Mucosa of gallbladder (tissue), 1 donor: ENCODE data around the gene VWF. TPM values are rescaled to one million over a fixed set of nuclear protein-coding genes. Genes with fewer than 3 reads are reported as not detected.
A peak's percentile ranks its signal among the peaks of the same experiment; 100 is the strongest.

Experiments
- DNase-seq: peaks from one replicate; pipeline ENCODE4 v3.0.0-alpha.2; 2020; ENCODE audit warnings: low spot score
- total RNA-seq: library from RNA; stranded (reverse); gene quantifications from one replicate; pipeline ENCODE4 v1.2.1, GENCODE V29; 2021
- donor health status: DM: no; HTN: no; CAD: no.

Gene VWF
- total RNA-seq, 1 donor from 2014 or later, result 97.3 TPM

DNA sequence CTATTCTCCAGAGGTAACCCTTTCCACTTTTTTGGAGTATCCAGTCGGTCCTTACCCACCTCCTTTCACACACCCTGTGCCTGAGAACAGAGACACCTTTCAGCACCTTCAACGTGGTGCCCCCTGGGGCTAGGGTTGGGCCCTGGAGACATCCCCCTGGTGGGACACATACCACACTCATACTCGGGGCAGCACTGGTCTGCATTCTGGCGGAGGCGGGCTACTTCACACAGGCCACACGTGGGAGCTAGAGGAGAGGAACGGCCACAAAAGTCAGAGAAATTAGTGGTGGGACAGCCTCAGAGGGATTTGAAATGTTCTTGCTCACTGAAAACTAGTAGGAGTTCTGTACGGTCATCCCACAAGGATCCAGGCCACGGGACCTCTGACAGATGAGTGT is 139.6 kb downstream of the VWF start:
- DNase-seq, result no peak

DNA sequence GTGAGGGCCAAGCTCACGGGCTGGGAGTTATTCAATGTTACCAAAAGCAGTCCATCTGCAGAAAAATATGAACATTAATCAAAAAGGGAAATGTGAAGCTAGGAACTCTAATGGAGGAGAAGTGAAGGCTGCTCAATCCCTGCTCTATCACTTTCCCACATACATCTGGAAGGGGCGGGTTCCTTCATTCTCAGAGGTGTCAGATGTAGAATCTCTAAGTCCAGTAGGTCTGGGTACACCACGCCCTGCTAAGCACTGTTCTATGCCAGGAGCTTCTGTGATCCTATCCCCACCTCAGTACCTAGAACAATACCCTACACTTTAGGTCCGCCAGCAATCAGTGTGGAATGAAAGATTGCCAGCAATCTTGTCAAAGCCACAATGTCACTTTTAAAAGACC is 142.4 kb downstream of the VWF start:
- DNase-seq, result no peak

DNA sequence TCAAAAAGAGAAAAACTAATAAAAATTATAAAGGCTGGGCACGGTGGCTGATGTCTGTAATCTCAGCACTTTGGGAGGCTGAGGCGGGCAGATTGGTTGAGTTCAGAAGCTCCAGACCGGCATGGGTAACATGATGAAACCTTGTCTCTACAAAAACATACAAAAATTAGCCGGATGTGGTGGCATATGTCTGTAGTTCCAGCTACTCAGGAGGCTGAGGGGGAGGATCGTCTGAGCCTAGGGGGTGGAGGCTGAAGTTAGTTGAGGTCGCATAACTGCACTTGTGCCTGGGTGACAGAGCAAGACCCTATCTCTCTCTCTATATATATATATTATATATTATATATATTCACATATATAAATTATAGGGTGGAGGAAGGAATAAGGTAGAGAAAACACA is 146.9 kb downstream of the VWF start:
- DNase-seq, result no peak

DNA sequence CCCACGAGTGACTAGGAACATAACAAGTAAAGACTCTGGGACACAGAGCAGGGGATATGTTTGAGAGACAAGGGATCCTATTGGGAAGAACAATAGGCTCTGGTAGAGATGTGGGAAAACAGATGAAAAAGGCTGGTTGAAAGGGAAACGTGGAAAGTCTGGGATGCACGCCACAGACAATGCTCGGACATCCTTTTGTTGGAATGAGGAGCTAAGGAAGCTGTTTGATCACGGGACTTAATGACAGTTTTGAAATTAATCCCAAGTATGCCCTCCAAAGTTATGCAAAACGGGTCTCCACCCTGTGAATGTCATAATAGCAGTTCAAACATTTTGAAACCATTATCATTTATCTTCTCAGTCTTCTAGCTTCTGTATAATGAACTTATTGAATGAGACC is 147.8 kb downstream of the VWF start:
- DNase-seq, result no peak

DNA sequence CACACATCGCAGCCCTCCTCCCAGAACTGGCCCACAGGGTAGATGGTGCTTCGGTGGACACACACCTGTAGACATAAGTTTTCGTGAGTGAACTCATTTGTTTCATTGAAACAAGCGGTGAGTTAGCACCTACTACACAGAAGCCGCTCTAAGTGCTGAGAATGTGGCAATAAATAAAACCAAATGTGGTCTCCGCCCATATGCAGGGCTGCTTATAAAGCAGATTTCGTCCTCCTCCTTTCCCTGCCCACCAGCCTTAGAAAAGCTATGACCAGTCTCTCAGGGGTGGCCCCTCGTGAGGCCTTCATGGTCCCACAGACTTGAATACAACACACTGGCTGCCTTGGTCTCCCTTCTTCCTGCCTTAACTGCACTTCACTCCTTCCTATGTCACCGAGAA is 148.3 kb downstream of the VWF start:
- no peak for DNase-seq

DNA sequence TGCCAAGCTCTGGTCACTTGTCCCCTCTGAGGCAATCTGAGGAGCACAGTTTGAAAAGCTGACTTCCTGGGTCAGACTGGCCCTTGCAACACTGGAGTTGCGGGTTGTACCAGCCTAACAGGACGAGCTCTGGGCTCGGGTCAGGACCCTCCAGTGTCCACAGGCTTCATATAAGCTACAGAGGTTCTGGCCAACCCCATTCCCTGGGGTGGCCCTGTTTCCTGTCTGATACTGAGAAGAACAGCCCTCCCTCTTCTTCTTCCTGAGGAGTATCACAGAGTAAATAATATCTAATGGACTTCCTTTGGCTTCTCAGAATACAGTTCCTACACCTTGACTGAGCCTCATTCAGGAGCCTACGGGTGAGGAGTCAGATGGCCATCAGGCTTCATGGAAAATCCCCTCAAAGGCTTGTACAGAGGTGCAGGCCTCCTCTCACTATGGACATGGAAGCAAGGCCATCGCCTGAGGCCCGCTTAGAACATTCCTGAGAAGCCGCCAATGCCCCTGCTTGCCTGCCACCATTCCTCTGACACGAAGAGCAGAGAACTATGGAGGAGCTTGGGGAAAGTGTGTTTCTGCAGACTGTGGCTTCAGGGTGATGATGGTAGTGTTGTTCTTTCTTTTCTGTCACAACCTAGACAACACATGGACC is 150.9 kb downstream of the VWF start:
- DNase-seq, result peak; percentile 7

DNA sequence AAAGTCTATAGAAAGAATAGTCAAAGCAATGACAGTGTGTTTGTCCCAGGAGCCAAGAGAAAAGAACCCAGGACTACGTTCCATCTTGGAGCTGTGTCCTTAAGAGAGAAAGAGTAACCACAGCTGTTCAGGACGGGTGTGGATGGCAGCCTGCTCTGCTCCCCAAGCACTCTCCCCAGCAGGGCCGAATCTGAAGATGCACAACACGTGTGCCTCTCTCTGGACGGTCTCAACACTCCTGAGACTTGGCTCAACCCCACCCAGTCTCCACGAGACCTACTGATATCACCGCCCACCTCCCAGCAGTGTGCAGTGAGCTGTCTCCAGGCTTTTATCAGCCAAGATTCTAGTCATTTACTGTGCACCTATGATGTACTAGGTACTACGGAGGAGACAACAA is 152.1 kb downstream of the VWF start:
- DNase-seq, result no peak

DNA sequence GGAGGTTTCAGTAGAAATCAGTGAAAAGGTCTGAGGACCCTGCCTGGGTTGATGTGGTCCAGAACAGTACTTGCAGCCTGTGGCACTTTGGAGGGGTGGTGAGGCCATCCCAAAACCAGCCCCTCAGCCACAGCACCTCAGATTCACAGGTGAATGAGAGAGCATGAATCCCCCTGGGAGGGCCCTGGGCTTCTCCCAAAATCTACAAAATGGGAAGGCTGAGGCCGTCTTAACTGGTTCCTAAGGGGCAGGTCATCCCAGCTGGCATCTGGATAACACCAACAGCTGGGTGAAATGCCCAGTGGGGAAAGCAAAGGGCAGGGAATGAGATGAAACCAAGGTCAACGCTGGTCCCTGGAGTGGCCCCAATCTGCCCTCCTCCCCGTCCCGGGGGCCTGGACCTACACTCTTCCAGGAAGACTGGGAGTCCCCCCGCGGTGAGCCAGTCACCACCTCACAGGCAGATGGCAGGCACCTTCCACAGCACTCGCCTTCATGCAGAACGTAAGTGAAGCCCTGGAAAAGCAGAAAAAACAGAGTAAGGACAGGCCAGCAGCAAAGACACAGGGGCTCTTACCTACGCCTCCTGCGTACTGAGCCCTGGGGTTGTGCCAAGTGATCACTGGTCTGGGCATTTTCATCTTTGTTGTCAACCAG is 153.1 kb downstream of the VWF start:
- peak; percentile 8 for DNase-seq

DNA sequence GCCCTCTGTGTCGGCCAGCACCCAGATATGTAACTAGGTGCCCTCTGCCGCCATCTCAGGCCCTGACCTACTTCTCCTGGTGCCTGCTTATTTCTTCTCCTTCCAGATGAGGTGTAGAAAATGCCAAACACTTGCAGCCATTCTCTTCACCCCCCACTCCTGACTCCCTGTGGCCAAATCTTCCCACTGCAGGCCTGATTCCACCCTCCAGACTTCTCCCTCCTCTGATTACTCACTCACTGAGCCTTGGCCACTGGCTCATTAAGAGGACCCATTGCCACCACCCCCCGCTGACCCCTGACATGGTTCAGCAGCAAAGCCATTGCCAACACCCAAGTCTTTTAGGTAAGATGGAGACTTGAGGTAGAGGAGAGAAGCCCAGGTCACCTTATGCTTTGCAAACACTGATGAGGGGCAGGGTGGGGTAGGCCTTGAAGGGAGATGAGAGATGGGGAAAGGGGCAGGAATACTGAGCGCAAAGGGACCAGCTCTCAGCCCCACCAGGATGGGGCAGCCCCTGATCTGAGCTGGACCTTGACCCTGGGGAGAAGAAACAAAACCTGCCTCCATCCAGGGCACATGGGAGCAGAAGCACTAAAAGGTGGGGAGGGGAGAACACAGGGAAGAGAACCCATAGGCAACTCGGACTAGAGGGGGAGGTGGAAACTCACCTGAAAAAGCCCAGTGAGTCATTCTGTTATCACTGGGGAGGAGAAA is 154.3 kb downstream of the VWF start:
- DNase-seq, result no peak

DNA sequence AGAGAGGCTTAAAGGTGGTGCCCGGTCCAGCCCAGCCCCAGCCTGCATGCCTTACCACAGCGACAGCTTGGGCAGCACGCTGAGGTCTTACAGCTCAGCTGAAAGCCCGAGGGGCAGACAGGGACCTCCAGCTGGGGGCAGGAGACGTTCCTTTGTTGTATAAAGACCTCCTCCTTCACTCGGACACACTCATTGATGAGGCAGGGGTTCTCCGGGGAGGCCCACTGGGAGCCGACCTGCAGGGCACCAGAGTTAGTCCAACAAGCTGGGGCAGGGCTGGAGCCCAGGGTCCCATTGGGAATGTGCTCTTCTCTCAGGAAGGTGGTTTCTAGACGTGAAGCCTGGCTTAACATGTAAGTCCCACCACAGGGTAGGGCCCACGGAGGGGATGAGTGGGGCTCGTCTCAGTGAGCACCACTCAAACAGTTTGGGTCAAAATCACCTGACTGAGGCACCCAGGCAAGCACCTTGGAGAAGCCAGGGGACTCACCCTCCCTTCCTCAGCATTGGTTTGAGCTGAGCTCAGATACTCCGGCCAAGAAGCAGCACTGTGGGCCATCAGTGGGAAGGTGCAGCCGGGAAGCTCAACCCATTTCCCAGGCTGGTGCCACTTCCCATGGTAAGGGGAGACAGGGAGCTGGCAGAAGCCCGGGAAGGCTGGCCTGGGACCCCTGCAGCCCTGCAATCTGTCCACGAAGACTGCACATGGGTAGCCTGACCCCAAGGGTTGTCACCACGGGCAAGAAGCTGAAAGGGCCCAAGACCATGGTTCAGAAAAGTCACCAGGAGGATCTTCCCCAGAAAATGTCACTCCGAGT is 155.1 kb downstream of the VWF start:
- DNase-seq, result no peak

DNA sequence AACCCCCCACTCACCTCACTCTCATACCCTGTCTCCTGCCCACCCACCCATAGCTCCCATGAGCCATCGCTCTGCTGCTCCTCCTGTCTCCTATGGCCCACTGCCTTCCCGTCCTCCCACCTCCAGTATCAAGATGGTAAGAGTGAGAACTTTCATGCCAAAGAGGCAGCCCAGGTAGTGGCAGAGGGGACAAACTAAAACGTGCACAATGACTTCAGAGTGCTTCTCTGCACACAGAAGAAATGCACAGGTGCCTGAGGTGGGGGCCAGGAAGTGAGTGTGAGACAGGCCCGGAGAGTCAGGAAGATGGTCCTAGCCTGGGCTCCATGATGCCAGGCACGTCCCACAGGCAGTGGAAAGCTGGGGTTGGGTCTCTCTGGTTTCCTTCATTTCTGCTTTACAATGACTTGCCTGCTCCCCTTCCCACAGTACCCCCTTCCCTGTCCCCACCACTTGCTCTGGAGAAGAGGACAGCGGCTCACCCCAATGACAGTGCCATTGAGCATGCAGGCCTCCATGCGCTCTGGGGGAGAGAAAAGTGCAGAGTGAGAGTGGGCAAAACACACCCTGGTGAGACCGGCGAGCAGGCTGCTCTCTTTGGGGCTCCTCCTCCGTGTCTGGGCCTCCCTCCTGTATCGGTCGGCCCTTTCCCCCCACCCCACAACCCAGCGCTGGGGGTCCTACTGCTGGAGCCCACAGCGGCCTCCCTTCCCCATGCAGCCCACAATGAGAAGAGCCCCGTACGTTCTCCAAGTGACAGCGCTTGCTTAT is 156.6 kb downstream of the VWF start:
- DNase-seq, result no peak

DNA sequence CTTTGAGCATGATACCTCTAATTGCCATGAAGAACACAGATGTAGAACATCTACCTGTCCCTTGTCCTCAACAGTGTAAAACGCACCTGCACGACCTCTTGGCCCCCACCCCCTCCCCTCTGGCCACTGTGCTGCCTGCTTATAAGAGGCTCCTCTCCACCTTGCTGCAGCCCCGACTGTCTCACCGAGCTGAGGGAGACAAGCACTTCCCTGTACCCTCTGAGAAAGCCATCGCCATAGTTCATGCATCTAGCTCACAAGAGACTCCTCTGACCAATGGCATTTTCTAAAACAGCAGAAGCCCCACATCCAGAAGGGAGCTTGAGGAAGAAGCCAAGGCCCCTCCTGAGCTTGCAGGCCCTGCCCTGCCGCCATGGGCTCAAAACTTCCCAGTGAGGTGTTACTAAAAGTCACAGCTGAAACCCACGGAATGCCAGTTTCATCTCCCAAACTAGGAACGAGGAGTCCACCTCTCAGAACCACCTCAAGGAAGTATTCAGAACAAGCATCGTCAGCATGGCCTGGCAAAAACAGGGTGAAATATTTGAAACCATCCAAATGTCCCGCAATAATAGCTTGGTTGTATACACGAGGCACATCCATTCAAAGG is 157.9 kb downstream of the VWF start:
- DNase-seq, result no peak

DNA sequence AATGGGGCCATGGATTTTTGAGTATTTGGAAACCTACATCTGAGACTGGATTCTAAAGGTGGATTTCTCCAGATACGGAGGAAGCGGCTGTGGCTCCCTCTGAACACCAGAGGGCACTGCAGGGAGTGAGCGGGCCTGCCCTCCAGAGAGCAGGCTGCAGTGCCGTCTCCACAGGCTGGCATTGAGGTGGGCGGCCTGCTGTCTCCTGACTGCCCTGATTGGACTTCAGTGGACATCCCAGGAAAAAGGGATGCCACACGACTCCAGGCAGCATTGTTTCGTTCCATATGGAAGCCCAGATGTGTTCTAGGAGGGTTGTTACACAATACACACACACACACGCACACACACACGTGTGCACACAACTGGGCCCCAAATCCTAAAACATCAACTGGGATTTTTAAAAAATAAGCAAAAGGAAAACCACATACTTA is 158.5 kb downstream of the VWF start:
- DNase-seq, result peak; percentile 47

DNA sequence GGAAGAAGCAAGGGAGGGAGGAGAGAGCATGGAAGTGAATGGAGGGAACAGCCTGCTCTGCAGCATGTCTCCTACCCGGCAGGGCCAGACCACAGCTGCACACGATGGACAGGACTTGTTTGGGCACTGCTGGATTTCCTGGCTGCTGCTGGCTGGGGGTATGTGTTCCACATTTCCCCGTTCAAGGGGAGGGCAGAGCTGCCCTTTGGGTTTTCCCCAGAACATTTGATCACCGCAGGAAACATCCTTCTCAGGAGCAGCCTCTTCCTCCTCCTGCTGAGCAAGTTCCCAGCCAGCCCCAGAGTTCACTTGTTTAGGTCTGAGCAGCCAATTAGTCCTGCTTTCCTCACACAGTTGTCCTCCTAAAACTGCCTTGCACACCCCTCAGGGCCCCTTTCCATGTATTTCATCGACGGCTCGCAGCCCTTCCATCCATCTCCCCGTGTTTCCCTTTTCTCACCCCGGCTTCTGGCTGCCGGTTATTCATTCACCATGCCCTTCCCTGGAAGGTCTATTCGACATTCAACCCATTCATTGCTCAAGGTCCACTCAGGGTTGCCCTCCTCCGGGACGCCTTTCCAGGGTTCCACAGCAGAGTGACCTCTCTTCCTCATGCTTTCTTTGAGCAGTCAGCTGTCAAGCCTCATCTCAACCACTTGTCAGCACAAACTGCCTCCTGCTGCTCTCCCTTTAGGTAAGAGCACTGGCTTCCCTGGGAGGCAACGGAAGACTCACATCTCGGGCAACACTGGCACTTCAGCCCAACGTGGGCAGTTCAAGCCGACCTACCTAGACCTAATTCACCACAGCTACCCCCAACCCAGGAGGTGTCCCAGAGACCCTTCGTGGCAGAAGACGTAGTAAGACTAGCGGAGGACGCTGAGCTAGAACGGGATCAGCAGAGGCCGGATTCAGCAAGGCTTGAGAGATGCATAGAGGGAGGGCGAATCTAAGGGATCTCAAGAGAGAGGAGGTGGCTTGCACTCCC is 159.3 kb downstream of the VWF start:
- no peak for DNase-seq

DNA sequence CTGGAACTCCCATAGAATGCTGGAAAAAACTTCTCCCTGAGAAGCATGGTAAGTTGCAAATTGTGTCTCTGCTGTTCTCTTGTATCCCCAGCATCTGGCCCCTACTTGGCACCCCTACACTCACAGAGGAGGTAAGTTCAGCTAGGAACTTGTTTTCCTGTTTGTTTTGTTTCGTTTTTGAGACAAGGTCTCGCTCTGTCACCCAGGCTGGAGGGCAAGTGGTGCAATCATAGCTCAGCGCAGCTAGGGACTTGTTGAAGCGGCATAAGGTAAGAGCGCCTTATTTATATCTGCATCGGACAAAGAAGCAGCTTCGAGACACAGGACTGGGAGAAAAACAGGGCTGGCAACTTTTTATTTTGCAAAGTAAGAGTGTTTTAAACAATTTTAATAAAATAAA is 161.0 kb downstream of the VWF start:
- DNase-seq, result no peak

DNA sequence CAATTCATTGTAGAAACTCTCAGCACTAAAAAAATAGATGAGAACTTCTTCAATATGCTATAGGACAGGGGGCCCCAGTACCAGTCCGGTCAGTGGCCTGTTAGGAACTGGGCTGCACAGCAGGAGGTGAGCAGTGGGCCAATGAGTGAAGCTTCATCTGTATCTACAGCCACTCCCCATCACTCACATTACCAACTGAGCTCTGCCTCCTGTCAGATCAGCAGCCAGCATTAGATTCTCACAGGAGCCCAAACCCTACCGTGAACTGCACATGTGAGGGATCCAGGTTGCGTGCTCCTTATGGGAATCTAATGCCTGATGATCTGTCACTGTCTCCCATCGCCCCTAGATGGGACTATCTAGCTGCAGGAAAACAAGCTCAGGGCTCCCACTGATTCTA is 163.7 kb downstream of the VWF start:
- no peak for DNase-seq

DNA sequence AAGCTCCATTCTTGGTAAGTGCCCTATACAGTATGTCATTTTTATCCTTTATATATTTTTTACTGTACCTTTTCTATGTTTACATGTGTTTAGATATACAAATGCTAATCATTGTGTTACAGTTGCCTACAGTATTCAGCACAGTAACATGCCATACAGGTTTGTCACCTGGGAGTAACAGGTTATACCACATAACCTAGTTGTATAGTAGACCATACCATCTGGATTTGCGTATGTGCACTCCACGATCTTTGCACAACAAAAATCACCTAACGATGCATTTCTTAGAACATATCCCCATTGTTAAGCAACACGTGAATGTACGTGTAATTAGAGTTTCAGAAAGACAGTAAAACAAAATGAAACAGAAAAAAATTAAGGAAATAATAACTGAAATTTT is 167.5 kb downstream of the VWF start:
- DNase-seq, result no peak

DNA sequence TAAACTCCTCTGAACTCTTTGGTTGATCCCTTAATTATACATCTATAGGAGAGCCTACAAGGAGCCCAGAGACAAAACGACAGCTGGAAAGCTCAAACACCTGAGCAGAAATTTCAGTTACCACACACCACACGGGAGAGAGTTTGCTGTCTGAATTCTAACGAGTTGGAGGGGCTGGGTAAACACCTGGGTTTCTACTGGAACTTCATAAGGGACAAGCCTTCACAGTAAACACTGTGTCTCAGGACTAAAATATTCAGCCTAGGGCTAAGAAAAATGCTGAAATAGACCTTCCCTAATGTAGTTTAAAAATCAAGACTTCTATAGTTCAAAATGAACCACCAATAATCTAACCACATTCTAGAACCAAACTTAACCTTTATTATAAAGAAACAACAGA is 169.8 kb downstream of the VWF start:
- DNase-seq, result no peak

DNA sequence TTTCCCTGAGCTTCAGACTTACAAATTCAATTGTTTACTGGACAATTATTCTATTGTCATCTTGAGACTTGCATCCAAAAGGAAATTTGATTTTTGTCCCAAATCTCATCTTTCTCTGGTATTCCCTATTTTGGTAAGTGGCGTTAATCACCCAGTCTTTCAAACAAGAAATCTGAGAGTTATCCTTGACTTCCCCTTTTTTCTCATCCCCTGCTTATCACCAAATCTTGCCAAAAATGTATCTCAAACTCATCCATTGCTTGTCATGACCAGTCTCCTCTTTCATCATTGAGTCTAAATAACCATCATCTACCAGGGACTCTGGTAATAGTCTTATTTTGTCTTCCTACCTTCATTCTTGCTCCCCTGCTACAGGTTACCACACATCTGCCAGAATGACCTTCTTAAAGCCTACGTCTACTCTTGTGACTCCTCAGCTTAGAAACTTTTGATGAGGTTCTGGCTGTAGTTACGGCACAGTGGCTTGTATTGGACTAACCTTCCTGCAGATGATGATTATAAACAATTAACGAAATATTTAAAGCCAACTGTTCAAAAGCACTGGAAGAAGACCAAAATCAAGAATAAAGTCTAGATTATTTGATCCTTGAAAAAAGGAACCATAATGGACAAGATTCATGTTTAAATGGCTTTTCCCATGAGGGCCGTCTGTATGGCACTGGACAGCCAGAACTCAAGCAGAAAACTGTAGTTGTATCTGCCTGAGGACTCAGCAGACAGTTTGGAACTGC is 170.5 kb downstream of the VWF start:
- DNase-seq, result no peak
